ENCODE results near the gene ANAPC4. TPM values are rescaled to one million over a fixed set of nuclear protein-coding genes. Genes with fewer than 3 reads are reported as not detected.
A peak's percentile ranks its signal among the peaks of the same experiment; 100 is the strongest.

The ANAPC4 gene
- total RNA-seq, 1 donor from 2014 or later = 36.0 TPM

DNA sequence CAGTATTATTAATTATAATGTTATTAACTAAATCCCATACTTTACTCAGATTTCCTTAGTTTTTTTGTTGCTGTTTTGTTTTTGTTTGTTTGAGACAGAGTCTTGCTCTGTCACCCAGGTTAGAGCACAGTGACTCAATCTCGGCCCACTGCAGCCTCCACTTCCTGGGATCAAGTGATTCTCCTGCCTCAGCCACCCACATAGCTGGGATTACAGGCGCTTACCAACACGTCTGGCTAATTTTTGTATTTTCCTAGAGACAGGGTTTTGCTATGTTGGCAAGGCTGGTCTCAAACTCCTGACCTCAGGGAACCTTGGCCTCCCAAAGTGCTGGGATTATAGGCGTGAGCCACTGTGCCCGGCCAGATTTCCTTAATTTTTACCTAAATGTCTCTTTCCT, 72.2 kb downstream of the ANAPC4 start:
- Mint-ChIP-seq H3K27ac (no peak overlapping the region), H3K9me3 (no peaks in the 10 kb centered on the region), H3K4me3 (no peak overlapping the region), H3K27me3 (ENCODE audit: insufficient read depth) (no peaks in the 10 kb centered on the region), H3K4me1 (ENCODE audit: low read depth) (no peaks in the 10 kb centered on the region), H3K36me3 (ENCODE audit: low read depth) (no peaks in the 10 kb centered on the region)
- intact Hi-C loops (cut with micrococcal nuclease) = no loop called here
- DNase-seq (ENCODE audit: low spot score) = no peak

DNA sequence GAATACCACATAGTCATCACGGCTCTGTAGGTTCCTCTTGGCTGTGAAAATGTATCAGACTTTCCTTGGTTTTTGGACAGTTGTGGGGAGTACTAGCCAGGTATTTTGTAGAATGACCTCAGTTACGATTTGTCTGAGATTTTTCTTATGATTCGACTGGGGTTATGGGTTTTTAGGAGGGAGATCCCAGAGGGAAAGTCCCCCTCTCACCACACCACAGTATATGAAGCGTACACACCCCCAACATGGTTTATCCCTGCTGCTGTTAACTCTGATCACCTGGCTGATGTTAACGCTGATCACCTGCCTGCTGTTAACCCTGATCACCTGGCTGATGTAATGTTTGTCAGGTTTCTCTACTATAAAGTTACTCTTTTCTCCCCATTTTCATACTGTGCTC, 72.6 kb downstream of the ANAPC4 start:
- no peak overlapping the region for H3K27ac Mint-ChIP-seq
- H3K4me1 Mint-ChIP-seq (ENCODE audit: low read depth) = no peaks in the 10 kb centered on the region
- DNase-seq (ENCODE audit: low spot score) = no peak
- intact Hi-C loops (cut with micrococcal nuclease) = no loop called here
- H3K27me3 Mint-ChIP-seq (ENCODE audit: insufficient read depth) = no peaks in the 10 kb centered on the region
- H3K4me3 Mint-ChIP-seq = no peak overlapping the region
- H3K36me3 Mint-ChIP-seq (ENCODE audit: low read depth) = no peaks in the 10 kb centered on the region
- no peaks in the 10 kb centered on the region for H3K9me3 Mint-ChIP-seq

DNA sequence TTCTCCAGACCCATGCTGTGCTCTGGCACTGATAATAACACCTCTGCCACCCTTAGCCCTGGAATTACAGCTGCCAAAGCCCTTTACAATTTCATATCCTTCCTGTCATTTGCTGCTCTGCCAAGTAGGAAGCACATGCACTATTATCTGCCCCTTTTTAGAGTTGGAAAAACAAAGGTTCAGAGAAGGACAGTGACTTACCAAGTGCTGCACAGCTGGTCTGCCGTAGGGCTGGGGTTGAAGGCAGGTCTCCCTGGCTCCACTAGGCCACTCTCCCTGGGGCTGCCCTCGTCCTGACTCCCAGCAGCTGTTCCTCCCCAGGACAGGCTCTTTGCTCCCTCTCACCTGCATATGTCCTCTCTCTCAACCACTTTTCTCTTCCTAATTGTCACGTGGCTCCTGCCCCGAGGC, 73.4 kb downstream of the ANAPC4 start:
- Mint-ChIP-seq H3K4me3 (no peak overlapping the region), H3K9me3 (no peaks in the 10 kb centered on the region), H3K27me3 (ENCODE audit: insufficient read depth) (no peaks in the 10 kb centered on the region), H3K27ac (peak overlapping the region; percentile 25), H3K4me1 (ENCODE audit: low read depth) (no peaks in the 10 kb centered on the region), H3K36me3 (ENCODE audit: low read depth) (no peaks in the 10 kb centered on the region)
- DNase-seq (ENCODE audit: low spot score) = no peak
- intact Hi-C loops (cut with micrococcal nuclease) = no loop called here

DNA sequence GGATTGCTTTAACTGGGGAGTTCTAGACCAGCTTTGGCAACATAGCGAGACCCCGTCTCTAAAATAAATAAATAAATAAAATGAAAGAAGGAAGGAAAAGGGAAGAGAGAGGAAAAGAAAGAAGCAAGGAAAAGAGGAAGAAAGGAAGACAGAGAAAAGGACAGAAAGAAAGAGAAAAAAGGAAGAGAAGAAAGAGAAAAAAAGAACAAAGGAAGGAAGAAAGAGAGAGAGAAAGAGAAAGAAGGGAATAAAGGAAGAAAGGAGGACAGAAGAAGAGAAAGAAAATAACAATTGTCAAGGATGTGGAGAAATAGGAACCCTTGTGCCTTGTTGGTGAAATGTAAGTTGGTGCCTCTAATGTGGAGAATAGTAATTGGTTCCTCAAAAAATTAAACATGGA, 74.6 kb downstream of the ANAPC4 start:
- Mint-ChIP-seq H3K36me3 (ENCODE audit: low read depth) (no peaks in the 10 kb centered on the region), H3K9me3 (no peaks in the 10 kb centered on the region), H3K27ac (no peak overlapping the region), H3K4me3 (no peak overlapping the region), H3K4me1 (ENCODE audit: low read depth) (no peaks in the 10 kb centered on the region), H3K27me3 (ENCODE audit: insufficient read depth) (no peaks in the 10 kb centered on the region)
- intact Hi-C loops (cut with micrococcal nuclease) = no loop called here
- DNase-seq (ENCODE audit: low spot score) = no peak

DNA sequence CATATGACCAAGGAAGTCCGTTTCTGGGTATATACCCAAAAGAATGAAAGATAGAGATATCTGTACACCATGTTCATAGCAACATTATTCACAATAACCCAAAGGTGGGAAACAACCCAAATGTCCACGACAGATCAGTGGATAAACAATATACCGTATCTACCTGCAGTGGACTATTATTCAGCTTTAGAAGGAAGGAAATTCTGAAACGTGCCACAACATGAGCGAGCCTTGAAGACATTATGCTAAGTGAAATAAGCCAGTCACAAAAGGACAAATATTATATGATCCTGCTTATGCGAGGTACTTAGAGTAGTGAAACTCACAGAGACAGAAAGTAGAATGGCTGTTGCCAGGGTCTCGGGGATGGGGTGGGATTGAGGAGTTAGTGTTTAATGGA, 75.0 kb downstream of the ANAPC4 start:
- intact Hi-C loops (cut with micrococcal nuclease) = no loop called here
- Mint-ChIP-seq H3K4me1 (ENCODE audit: low read depth) (no peaks in the 10 kb centered on the region), H3K27ac (no peak overlapping the region)

DNA sequence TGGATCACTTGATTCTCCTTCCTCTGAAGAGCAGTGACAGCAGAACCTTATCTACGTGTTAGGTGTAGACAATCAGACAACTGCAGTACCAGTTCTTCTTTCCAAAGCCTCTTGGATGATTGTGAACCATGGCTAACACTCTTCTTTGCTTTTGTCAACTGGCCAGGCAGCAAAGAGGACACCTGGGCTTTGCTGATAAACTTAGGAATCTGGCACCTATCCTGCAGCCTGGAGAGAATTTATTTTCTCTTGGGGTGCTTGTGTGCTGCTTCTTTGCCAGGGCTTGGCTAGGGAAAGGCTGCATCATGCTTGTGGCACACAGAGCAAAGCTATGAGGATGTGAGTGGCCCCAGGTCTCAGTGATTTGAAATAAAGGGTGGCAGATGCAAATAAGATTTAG, 77.4 kb downstream of the ANAPC4 start:
- intact Hi-C loops (cut with micrococcal nuclease) = no loop called here
- H3K9me3 Mint-ChIP-seq = no peaks in the 10 kb centered on the region
- no peak for DNase-seq (ENCODE audit: low spot score)
- no peak overlapping the region for H3K4me3 Mint-ChIP-seq
- H3K4me1 Mint-ChIP-seq (ENCODE audit: low read depth) = no peaks in the 10 kb centered on the region
- no peak overlapping the region for H3K27ac Mint-ChIP-seq
- H3K36me3 Mint-ChIP-seq (ENCODE audit: low read depth) = no peaks in the 10 kb centered on the region
- no peaks in the 10 kb centered on the region for H3K27me3 Mint-ChIP-seq (ENCODE audit: insufficient read depth)

More for the DNA sequence above, 75.0 kb downstream of the ANAPC4 start:
- Mint-ChIP-seq H3K9me3 (no peaks in the 10 kb centered on the region), H3K4me3 (no peak overlapping the region), H3K36me3 (ENCODE audit: low read depth) (no peaks in the 10 kb centered on the region), H3K27me3 (ENCODE audit: insufficient read depth) (no peaks in the 10 kb centered on the region)
- no peak for DNase-seq (ENCODE audit: low spot score)

DNA sequence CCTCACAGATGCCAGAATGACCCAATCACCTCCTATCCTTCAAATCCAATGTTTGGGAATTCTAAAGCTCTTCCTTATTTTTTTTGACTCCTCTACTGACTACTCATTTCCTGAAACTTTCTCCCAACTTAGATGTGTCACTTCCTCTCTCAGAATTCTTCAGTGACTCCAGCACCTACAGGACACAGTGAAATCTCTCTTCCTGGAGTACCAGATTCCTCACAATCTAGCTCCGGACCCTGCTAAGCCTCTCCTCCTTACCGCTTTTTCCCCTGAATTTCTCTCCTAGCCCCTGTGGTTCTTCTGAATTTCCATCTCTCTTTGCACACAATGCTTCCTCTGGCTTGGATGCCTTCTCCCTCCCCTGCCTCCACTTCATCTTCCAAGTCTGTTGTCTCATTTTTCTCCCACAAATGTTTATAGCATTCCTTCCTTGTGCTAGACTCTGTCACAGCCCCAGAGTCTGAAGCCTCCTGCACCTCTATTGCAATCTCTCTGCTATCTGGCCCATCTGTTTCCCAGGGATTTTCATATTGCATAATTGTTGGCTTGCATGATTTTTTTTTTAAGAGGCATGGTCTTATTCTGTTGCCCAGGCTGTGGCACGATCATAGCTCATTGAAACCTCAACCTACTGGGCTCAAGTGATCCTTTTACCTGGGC, 80.1 kb downstream of the ANAPC4 start:
- H3K4me1 Mint-ChIP-seq (ENCODE audit: low read depth) = no peaks in the 10 kb centered on the region
- intact Hi-C loops (cut with micrococcal nuclease) = no loop called here
- H3K4me3 Mint-ChIP-seq = no peak overlapping the region
- no peak for DNase-seq (ENCODE audit: low spot score)
- H3K27ac Mint-ChIP-seq = no peak overlapping the region
- no peaks in the 10 kb centered on the region for H3K9me3 Mint-ChIP-seq
- H3K27me3 Mint-ChIP-seq (ENCODE audit: insufficient read depth) = no peaks in the 10 kb centered on the region
- H3K36me3 Mint-ChIP-seq (ENCODE audit: low read depth) = no peaks in the 10 kb centered on the region

DNA sequence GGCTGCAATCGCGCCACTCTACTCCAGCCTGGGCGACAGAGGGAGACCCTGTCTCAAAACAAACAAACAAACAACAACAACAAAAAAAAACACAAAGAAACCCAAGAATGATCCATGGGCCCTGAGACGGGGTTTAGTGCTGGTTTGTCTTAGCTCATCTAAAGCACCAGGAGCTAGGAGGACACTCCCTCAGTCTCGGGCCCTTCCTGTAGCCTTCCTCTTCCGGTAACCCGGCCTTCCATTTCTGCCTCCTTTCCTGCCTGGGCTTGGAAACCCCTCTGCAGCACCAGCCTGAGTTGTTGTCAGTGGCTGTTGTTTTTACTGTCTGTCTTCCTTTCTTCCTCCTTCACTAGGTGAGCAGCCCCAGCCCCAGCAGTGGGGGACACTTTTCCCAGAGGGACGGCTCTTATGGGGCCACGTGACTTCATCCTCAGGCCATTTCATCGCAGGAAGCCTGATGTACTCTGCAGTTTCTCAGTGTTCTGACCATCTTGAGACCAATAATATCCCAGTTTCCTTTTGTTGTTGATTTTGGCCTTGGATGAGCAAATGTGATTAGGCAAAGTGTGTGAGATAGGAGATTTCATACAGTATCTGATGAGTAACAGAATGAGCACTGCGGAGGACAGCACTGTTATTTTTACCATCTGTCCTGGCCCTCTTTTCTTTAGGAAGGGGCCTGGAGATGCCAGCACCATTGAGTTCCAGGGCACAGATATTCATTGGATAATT, 90.1 kb downstream of the ANAPC4 start:
- intact Hi-C loops (cut with micrococcal nuclease) = no loop called here
- no peak overlapping the region for H3K27ac Mint-ChIP-seq
- peaks cover 10% of the 10 kb centered on the region for H3K9me3 Mint-ChIP-seq
- H3K4me1 Mint-ChIP-seq (ENCODE audit: low read depth) = no peaks in the 10 kb centered on the region
- H3K4me3 Mint-ChIP-seq = no peak overlapping the region
- H3K36me3 Mint-ChIP-seq (ENCODE audit: low read depth) = no peaks in the 10 kb centered on the region
- peaks cover 4% of the 10 kb centered on the region for H3K27me3 Mint-ChIP-seq (ENCODE audit: insufficient read depth)
- no peak for DNase-seq (ENCODE audit: low spot score)

DNA sequence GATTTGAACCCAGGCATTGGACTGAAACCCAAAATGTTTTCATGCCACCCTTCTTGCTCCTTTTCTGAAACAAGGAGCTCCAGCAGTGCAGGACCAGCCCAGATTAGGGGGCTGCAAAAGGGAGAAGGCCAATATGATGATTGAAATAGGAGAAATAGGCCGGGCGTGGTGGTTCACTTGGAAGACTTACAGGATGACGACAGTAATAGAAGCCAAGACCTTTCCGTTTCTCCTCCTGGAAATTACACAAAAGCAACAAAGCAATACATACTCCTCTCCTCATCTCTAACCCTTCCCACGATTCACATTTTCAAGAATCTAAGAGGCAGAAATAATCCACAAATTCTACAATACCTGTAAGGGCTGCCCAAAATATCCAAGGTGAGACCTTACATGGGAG, 90.8 kb downstream of the ANAPC4 start:
- intact Hi-C loops (cut with micrococcal nuclease) = no loop called here
- H3K27me3 Mint-ChIP-seq (ENCODE audit: insufficient read depth) = peaks cover 4% of the 10 kb centered on the region
- H3K36me3 Mint-ChIP-seq (ENCODE audit: low read depth) = no peaks in the 10 kb centered on the region
- no peaks in the 10 kb centered on the region for H3K4me1 Mint-ChIP-seq (ENCODE audit: low read depth)
- H3K9me3 Mint-ChIP-seq = peaks cover 10% of the 10 kb centered on the region
- H3K27ac Mint-ChIP-seq = no peak overlapping the region
- no peak for DNase-seq (ENCODE audit: low spot score)
- no peak overlapping the region for H3K4me3 Mint-ChIP-seq

Other genes with a start within 250 kb of the ANAPC4 start
- gene SEPSECS, start 216.8 kb upstream of the ANAPC4 start, total RNA-seq = 13.4 and 15.3 TPM in 2 replicates
- gene PI4K2B, start 143.2 kb upstream of the ANAPC4 start, total RNA-seq = 29.4 and 32.5 TPM in 2 replicates
- gene ZCCHC4, start 64.5 kb upstream of the ANAPC4 start, total RNA-seq = 13.5 and 15.3 TPM in 2 replicates